ENCODE results near the gene TAF11L6.
A peak's percentile ranks its signal among the peaks of the same experiment; 100 is the strongest.
"Not testable (repeated sequence)": the region's sequence is repeated elsewhere in the genome, so short reads cannot be mapped to it uniquely, and the experiment has no call there.

The TAF11L6 gene

DNA sequence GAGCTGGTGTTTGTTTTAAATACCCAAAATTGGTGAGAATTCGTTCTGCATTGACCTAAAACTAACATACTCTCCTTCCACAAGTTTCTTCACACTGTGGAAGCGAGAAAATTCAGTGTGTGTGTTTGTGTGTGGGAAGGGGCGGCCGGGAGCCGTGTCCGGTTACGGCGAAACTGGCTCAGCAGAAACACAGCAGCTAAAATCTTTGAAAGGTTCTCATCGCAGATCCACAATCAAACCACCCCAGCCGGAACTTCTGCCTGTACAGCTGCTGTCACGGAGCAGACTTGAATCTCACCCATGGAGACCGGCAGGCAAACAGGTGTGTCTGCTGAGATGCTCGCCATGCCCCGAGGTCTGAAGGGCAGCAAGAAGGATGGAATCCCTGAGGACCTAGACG is at the start of gene TAF11L6:
TAF11L6 (plus strand) TSS at position 301 of the 400 bp plus-strand sequence.
- not testable (repeated sequence) for DNase-seq

DNA sequence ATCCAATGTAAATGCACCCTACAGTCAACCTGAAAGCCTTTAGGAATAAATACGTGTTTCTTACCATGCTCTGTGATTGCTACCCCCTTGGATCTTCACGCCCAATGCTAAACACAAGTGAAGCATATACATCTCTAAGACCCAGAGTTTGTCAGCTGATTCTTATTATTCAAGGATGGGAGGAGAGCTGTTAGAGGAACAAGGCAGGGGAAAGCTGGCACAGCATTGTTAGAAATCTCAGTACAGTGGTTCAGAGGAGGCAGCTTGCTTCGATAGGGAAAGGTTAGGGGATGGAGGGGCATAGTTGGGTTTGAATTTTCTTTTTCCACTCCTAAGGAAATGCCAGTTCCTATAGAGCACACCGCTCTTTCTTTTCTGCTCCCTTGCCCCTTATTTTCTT is 47.1 kb upstream of the TAF11L6 start:
- no peak for DNase-seq

DNA sequence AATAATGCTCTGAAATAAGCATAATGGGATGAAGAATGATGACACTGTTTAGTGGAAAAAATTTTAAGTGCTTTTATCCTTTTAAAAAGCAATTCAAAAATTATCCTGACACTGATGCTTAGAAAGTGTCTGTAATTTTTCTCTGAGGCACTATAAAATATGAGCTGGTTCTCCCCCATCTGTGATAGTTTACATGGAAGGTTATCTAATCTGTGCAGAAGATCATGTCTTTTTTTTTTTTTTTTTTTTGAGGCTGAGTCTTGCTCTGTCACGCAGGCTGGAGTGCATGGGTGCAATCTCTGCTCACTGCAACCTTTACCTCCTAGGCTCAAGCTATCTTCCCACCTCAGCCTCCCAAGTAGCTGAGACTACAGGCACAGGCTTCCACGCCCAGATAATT is 45.7 kb upstream of the TAF11L6 start:
- DNase-seq, result no peak

DNA sequence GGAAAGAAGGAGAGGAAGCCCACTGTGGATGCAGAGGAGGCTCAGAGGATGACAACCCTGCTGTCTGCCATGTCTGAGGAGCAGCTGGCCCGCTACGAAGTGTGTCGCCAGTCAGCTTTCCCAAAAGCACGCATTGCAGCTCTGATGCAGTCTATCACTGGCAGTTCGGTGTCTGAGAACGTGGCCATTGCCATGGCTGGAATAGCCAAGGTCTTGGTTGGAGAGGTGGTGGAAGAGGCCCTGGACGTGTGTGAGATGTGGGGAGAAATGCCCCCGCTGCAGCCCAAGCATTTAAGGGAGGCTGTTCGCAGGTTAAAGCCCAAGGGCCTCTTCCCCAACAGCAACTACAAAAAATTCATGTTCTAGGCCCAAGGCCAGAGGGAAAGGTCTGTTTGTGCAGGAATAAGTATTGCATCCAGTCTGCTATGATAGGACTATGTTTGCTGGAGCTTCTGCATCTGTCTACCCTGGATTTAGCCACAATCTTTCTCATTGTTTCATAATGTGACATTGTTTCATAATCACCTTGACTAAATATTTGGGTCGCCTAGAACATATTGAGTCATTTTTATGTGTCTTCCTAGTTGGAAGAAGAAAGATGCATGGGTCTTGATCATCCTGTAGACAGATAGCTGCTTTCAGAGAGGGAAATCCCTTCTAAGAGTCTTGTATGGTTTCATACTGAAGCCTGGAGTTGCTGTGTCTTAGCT is 41.9 kb upstream of the TAF11L6 start:
- not testable (repeated sequence) for DNase-seq

DNA sequence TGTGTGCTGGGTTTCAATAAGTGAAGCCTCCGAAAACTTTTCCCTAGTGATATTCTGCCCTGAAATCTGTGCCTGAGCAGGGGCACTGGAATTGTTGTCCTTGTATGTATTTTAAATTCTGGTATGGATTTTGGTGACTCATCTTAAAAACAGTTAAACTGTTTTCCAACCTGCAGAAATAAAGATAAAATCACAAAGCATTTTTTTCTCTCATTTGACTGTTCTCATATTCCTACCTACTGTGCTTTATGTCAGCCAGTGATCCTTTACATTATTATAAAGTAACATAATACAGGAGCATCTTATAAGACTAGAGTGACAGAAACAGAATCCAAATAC is 41.3 kb upstream of the TAF11L6 start:
- no peak for DNase-seq

DNA sequence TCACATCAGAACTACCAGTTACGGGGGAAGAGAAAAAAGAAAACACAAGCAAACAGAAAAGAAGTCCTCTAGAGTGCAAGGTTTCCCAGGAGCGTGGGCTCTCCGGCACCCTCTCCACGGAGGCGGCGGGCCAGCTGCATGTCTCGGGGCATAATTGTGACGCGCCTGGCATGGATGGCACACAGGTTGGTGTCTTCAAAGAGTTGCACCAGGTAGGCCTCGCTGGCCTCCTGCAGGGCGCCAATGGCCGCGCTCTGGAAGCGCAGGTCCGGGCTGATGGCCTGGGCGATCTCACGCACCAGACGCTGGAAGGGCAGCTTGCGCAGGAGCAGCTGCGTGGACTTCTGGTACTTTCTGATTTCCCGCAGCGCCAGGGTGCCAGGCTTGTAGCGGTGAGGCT is 37.2 kb upstream of the TAF11L6 start:
- DNase-seq, result not testable (repeated sequence)

DNA sequence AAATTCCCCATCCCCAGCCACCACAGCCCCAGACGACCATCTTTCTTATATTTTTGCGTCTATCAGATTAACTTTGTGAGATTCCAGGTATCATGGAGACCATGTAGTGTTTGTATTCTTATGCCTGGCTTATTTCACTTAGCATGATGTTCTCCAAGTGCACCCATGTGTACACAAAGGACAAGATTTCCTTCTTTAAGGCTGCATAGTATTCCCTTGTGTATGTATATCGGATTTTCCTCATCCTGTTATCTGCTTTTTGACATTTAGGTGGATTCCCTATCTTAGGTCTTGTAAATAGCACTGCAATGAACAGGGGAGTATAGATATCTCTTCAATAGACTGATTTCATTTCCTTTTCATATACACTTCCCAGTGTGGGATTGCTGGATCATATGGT is 35.7 kb upstream of the TAF11L6 start:
- DNase-seq, result no peak

DNA sequence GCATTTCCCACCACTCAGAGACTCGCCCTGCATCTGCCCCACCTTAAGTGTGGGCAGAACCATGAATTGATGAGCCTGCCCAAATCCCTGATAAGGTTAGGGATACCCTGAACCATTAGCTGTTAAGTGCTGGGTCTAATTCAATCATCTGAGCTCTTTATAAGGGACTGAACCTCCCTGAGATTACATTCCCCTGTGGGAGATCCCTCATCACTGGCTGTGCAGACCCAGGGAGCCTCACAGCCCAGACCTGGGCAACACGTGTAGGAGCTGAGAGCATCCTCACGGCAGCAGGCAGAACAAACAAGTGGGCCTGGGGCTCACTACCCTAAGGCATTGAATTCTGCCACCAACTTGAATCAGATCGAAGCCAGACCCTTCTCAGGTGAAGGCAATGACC is 31.0 kb upstream of the TAF11L6 start:
- no peak for DNase-seq

DNA sequence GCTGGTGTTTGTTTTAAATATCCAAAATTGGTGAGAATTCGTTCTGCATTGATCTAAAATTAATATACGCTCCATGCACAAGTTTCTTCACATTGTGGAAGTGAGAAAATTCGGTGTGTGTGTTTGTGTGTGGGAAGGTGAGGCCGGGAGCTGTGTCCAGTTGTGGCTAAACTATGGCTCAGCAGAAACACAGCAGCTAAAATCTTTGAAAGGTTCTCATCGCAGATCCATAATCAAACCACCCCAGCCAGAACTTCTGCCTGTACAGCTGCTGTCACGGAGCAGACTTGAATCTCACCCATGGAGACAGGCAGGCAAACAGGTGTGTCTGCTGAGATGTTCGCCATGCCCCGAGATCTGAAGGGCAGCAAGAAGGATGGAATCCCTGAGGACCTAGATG is 30.5 kb upstream of the TAF11L6 start, which contains the start of gene TAF11L2:
TAF11L2 (plus strand) TSS at position 301 of the 400 bp plus-strand sequence.
- not testable (repeated sequence) for DNase-seq

DNA sequence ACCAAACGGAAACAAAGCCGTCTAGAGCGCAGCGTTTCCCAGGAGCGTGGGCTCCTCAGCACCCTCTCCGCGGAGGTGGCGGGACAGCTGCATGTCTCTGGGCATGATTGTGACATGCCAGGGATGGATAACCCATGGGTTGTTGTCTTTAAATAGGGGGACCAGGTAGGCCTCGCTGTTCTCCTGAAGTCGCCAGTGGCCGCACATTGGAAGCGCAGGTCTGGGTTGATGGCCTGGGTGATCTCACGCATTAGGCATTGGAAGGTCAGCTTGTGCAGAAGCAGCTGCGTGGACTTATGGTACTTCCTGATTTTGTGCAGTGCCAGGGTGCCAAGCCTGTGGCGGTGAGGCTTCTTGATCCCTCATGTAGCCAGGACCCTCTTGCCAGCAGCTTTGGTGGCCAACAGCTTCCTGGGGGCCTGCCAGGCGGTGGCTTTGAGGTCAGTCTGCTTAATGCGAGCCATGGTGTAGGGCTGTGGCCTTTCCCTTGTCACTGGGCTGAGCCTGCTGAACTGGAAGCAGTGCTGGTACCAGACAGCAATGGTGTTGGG is 16.6 kb upstream of the TAF11L6 start:
- DNase-seq, result no peak

DNA sequence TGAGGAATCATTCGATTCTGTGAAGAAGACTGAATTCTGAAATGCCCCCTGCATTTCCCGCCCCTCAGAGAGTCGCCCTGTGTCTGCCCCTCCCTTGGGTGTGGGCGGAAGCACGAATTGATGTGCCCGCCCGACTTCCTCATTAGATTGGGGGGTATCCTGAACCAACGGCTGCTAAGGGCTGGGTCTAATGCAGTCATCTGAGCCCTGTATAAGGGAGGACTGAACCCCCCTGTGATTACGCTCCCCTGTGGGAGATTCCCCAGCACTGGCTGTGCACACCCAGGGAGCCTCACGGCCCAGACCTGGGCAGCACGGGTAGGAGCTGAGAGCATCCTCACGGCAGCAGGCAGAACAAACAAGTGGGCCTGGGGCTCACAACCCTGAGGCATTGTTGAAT is 10.9 kb upstream of the TAF11L6 start:
- DNase-seq, result not testable (repeated sequence)

DNA sequence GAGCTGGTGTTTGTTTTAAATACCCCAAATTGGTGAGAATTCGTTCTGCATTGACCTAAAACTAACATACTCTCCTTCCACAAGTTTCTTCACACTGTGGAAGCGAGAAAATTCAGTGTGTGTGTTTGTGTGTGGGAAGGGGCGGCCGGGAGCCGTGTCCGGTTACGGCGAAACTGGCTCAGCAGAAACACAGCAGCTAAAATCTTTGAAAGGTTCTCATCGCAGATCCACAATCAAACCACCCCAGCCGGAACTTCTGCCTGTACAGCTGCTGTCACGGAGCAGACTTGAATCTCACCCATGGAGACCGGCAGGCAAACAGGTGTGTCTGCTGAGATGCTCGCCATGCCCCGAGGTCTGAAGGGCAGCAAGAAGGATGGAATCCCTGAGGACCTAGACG is 10.4 kb upstream of the TAF11L6 start, which contains the start of gene TAF11L3:
TAF11L3 (plus strand) TSS at position 301 of the 400 bp plus-strand sequence.
- not testable (repeated sequence) for DNase-seq

DNA sequence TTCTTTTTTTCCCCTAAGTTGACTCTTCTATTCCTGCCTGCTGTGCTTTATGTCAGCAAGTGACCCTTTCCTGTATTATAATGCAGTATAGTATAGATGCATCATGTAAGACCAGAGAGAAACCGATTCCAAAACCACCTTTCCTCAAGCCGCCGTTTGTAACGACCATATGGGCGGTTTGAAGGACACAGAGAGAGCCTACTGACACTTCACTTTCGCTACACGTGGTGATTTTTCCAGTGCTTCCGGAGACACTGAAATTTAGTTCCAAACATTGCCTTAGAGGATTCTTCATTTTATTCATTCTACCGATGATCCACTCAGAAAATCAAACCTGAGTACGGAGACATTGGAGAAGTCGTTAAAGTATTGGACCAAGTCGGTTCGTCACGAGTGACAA is 9.0 kb upstream of the TAF11L6 start:
- not testable (repeated sequence) for DNase-seq

DNA sequence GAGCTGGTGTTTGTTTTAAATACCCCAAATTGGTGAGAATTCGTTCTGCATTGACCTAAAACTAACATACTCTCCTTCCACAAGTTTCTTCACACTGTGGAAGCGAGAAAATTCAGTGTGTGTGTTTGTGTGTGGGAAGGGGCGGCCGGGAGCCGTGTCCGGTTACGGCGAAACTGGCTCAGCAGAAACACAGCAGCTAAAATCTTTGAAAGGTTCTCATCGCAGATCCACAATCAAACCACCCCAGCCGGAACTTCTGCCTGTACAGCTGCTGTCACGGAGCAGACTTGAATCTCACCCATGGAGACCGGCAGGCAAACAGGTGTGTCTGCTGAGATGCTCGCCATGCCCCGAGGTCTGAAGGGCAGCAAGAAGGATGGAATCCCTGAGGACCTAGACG is 7.0 kb upstream of the TAF11L6 start, which contains the start of gene TAF11L4:
TAF11L4 (plus strand) TSS at position 301 of the 400 bp plus-strand sequence.
- DNase-seq, result not testable (repeated sequence)

DNA sequence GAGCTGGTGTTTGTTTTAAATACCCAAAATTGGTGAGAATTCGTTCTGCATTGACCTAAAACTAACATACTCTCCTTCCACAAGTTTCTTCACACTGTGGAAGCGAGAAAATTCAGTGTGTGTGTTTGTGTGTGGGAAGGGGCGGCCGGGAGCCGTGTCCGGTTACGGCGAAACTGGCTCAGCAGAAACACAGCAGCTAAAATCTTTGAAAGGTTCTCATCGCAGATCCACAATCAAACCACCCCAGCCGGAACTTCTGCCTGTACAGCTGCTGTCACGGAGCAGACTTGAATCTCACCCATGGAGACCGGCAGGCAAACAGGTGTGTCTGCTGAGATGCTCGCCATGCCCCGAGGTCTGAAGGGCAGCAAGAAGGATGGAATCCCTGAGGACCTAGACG is 3.5 kb upstream of the TAF11L6 start, which contains the start of gene TAF11L5:
TAF11L5 (plus strand) TSS at position 301 of the 400 bp plus-strand sequence.
- DNase-seq, result not testable (repeated sequence)

DNA sequence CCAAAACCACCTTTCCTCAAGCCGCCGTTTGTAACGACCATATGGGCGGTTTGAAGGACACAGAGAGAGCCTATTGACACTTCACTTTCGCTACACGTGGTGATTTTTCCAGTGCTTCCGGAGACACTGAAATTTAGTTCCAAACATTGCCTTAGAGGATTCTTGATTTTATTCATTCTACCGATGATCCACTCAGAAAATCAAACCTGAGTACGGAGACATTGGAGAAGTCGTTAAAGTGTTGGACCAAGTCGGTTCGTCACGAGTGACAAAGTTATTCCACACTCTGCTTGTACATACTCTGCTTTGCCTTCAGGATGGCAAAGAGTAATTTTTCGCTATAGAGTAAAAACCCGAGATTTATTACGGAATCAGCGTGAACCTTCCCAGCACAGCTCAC is 2.0 kb upstream of the TAF11L6 start:
- DNase-seq, result peak in 1 of 2 donors; percentile 25

All from stimulated activated CD4-positive, alpha-beta T cell treated with anti-CD3 and anti-CD28 coated beads, Interleukin-2, amount 100 ng/mL, for 24 hours (primary cell).